GM19438 (cell line): Measurements from ENCODE around the gene NTM.

ENCODE experiments used
- ATAC-seq: cut with Tn5 transposase; IDR thresholded peaks from one replicate; pipeline ENCODE4 v1.9.1; 2021; ENCODE audit warnings: low read depth; ENCODE audit not compliant: unreplicated experiment

The NTM gene

GRCh38 chr11:131870305-131870704 is 499.9 kb downstream of the NTM start:
- no peak for ATAC-seq

- no peak for ATAC-seq
Observed at GRCh38 chr11:131871006-131871405, 500.6 kb downstream of the NTM start.

GRCh38 chr11:131874070-131874469 is 503.7 kb downstream of the NTM start:
- no peak for ATAC-seq

GRCh38 chr11:131875611-131876010 is 505.2 kb downstream of the NTM start:
- ATAC-seq: no peak

GRCh38 chr11:131877246-131877942 is 507.0 kb downstream of the NTM start:
- no peak for ATAC-seq

GRCh38 chr11:131880316-131880715 is 509.9 kb downstream of the NTM start:
- no peak for ATAC-seq

GRCh38 chr11:131880976-131881375 is 510.6 kb downstream of the NTM start:
- no peak for ATAC-seq

GRCh38 chr11:131883332-131883731 is 512.9 kb downstream of the NTM start:
- no peak for ATAC-seq

- peak; percentile 82 for ATAC-seq
Observed at GRCh38 chr11:131884461-131885073, 514.2 kb downstream of the NTM start.

GRCh38 chr11:131885431-131885830 is 515.0 kb downstream of the NTM start:
- ATAC-seq: no peak

GRCh38 chr11:131886201-131886600 is 515.8 kb downstream of the NTM start:
- ATAC-seq: no peak

- ATAC-seq: no peak
Observed at GRCh38 chr11:131888230-131888855, 517.9 kb downstream of the NTM start.

- ATAC-seq: no peak
Observed at GRCh38 chr11:131889146-131889577, 518.7 kb downstream of the NTM start.

GRCh38 chr11:131889760-131890581 is 519.6 kb downstream of the NTM start:
- no peak for ATAC-seq

GRCh38 chr11:131893103-131893890 is 522.9 kb downstream of the NTM start:
- ATAC-seq: peak; percentile 73

- ATAC-seq: no peak
Observed at GRCh38 chr11:131893988-131894387, 523.6 kb downstream of the NTM start.

- ATAC-seq: no peak
Observed at GRCh38 chr11:131894615-131895544, 524.5 kb downstream of the NTM start.

- no peak for ATAC-seq
Observed at GRCh38 chr11:131895865-131896264, 525.5 kb downstream of the NTM start.

- ATAC-seq: no peak
Observed at GRCh38 chr11:131896978-131897615, 526.7 kb downstream of the NTM start.
